Measurements from ENCODE around the gene LCN1. TPM values are rescaled to one million over a fixed set of nuclear protein-coding genes. Genes with fewer than 3 reads are reported as not detected.

Gene LCN1
- total and polyA plus RNA-seq, 2 of the 8 experiments (the other 6 are each of a cell fraction or from before 2014, with no cell fraction given) = not detected

DNA sequence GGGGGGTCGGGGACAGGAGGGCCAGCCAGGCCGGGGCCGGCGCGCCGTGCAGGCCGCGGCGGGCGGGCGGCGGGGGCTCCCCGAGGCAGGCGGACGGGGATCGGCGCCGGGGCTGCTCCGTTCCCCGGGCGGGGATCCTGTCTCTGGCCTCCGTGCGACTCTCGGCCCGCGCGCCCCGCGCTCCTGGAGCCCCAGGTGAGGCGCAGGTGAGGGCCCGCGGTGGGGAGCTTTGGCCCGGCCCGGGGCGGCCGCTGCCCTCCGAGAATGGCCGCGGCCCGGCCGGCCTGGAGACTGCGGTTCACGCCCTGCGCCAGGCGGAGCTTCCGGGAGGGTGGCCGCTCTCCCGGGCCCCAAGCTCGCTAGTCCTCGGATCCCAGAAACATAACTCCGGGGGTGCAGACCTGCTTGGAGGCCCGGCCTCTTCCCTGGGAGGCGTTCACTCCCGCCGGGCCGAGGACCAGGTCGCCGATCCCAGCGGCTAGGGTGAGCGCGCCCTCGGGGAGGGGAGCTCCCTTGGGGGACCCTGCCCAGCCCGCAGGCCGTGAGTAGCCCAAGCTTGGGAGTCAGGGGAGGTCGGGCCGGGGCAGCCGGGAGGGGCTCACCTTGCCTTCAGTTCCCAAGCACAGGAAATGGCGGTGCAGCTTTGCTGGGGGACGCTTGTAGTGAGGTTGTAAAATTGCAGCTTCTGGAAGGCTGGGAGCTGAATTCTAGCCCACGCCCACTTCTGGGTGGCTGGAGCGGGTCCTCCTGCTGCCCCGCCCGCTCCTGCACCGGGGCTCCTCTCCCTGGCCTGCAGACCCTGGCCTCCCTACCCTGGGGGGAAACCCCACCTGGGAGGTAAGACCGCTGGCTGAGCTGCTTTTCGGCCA is 40.9 kb upstream of the LCN1 start:
- H3K14ac ChIP-seq (ENCODE audit: insufficient read length) = no peak overlapping the region
- ChIA-PET CTCF (ENCODE audit: partially characterized antibody) (interaction anchor here (0.8 to 2.4 kb wide), 6 partner anchors 25 to 393 kb away, joined by 3 to 13 read pairs (median 4); partner anchors contain the start of gene OLFM1), POLR2A (ENCODE audit: partially characterized antibody) (interaction anchor here (0.7 to 2.0 kb wide), 8 partner anchors 9 to 25 kb away, joined by 3 to 17 read pairs (median 4); partner anchors contain the start of gene MRPS2)
- 3% methylated on average over 35 of the region's 76 CpGs; no CpG with 5 or more reads in 1 of the 2 experiments for whole genome bisulfite sequencing, 2 experiments (ENCODE audit: extremely low coverage in 1 of 2, insufficient coverage in 1 of 2, insufficient read length in 1 of 2, insufficient replicate concordance in 2 of 2, low coverage in 1 of 2, low lambda C conversion rate in 2 of 2, missing lambda C conversion rate in 1 of 2)
- peak overlapping the region; percentile 65 to 93 (median 80) for H3K4me3 ChIP-seq (ENCODE audit: extremely low read depth in 1 of 4, insufficient read depth in 2 of 4, low read depth in 3 of 4, low read length in 4 of 4)
- H2AFZ ChIP-seq (ENCODE audit: low read length) = no peak overlapping the region
- no peak overlapping the region for H2BK15ac ChIP-seq (ENCODE audit: low read length)
- H2BK5ac ChIP-seq (ENCODE audit: low read depth, low read length) = 0 out of 2 replicates have a peak overlapping the region, but pooled peaks have one; percentile 24
- peaks cover 7% of the 10 kb centered on the region; the same call in 1 of the 2 replicates for H3K23me2 ChIP-seq (ENCODE audit: low read depth, low read length)
- FAIRE-seq (no peak), DNase-seq (ENCODE audit: low read depth in 1 of 2, low spot score in 2 of 2) (peak in 1 of 2 experiments; percentile 69)
- peak overlapping the region; percentile 49 for H4K5ac ChIP-seq (ENCODE audit: insufficient read length, low read depth, low read length)
- no peak overlapping the region for H2BK120ac ChIP-seq (replicated peaks; ENCODE audit: low read depth, low read length)
- no peak overlapping the region for H2BK12ac ChIP-seq (ENCODE audit: low read depth, low read length)
- TF ChIP-seq KDM4A (IDR thresholded peaks at IDR 0.05; ENCODE audit: low read depth, low read length, severe bottlenecking) = peak; percentile 50
- TF ChIP-seq ASH2L (IDR thresholded peaks at IDR 0.05; ENCODE audit: low read length) = no peak
- peak; percentile 23; the same call in 1 of the 2 replicates for TF ChIP-seq PHF8 (conservative IDR thresholded peaks at IDR 0.05; ENCODE audit: low read depth, low read length)
- TF ChIP-seq TAF1 (IDR thresholded peaks at IDR 0.05; ENCODE audit: low read depth, low read length) = 0 out of 2 replicates have a peak, but pooled peaks have one; percentile 20
- no peak for TF ChIP-seq CBX8 (IDR thresholded peaks at IDR 0.05; ENCODE audit: borderline replicate concordance, low read depth, low read length)
- H3K27me3 ChIP-seq (replicated peaks in 1 of 4; ENCODE audit: control insufficient read depth in 3 of 4, extremely low read depth in 1 of 4, insufficient read depth in 3 of 4, low read length in 3 of 4) = no peaks in the 10 kb centered on the region
- peak overlapping the region; percentile 43 to 73 (median 54); a peak in 6 of 7 replicates for H3K9ac ChIP-seq (replicated peaks in 1 of 4; ENCODE audit: extremely low read depth in 1 of 4, low read depth in 3 of 4, low read length in 3 of 4)
- no peaks in the 10 kb centered on the region for H3K9me3 ChIP-seq (ENCODE audit: insufficient read depth in 2 of 2, low read depth in 1 of 2, low read length in 1 of 2)
- peak overlapping the region; percentile 81 for H4K91ac ChIP-seq (replicated peaks; ENCODE audit: insufficient read length, low read length)
- peak overlapping the region; percentile 83 to 87 for H3K4me2 ChIP-seq (ENCODE audit: insufficient read depth in 1 of 2, low read depth in 2 of 2, low read length in 2 of 2)
- H3K27ac ChIP-seq (ENCODE audit: low read depth, low read length) = no peak overlapping the region; the same call in 1 of the 2 replicates
- H3K56ac ChIP-seq (replicated peaks; ENCODE audit: insufficient read length, low read depth, low read length) = peak overlapping the region; percentile 16
- peaks cover 3 to 20% of the 10 kb centered on the region in 2 experiments; a peak in 2 of 4 replicates for H3K79me2 ChIP-seq (ENCODE audit: control insufficient read depth in 1 of 2, insufficient read depth in 2 of 2, low read length in 2 of 2)
- peak overlapping the region; percentile 51 for H4K8ac ChIP-seq (ENCODE audit: extremely low read depth, insufficient read depth, low read length)
- H2BK20ac ChIP-seq (ENCODE audit: low read length) = no peak overlapping the region
- H3K18ac ChIP-seq (ENCODE audit: extremely low read depth, low read length) = peak overlapping the region; percentile 32
- H3K36me3 ChIP-seq (ENCODE audit: control insufficient read depth in 2 of 4, insufficient read depth in 4 of 4, low read length in 3 of 4) = peaks cover 11 to 20% (median 18%) of the 10 kb centered on the region in 4 experiments
- peaks cover 5 to 6% of the 10 kb centered on the region in 2 experiments for H4K20me1 ChIP-seq (replicated peaks in 1 of 2; ENCODE audit: control insufficient read depth in 1 of 2, insufficient read depth in 2 of 2, low read length in 2 of 2)
- H3K4me1 ChIP-seq (replicated peaks in 1 of 4; ENCODE audit: control insufficient read depth in 3 of 4, insufficient read depth in 4 of 4, low read length in 3 of 4) = peaks cover 0 to 8% (median 3%) of the 10 kb centered on the region in 4 experiments; a peak in 6 of 7 replicates
- no peak overlapping the region for H3K23ac ChIP-seq (ENCODE audit: insufficient read length)
- H3K79me1 ChIP-seq (ENCODE audit: low read depth, low read length) = peaks cover 4% of the 10 kb centered on the region
- H3K4ac ChIP-seq (replicated peaks; ENCODE audit: insufficient read length, low read depth, low read length) = no peak overlapping the region
- H2AK5ac ChIP-seq (ENCODE audit: low read depth, low read length) = no peak overlapping the region

Data from H1 (cell line).